ENCODE results near the gene TMEM63A. TPM values are rescaled to one million over a fixed set of nuclear protein-coding genes. Genes with fewer than 3 reads are reported as not detected.
A peak's percentile ranks its signal among the peaks of the same experiment; 100 is the strongest.

TMEM63A gene
- total and polyA plus RNA-seq, 2 of the 13 experiments (the other 11 are each of a cell fraction or from before 2014, with no cell fraction given): 23.9 to 53.3 TPM

DNA sequence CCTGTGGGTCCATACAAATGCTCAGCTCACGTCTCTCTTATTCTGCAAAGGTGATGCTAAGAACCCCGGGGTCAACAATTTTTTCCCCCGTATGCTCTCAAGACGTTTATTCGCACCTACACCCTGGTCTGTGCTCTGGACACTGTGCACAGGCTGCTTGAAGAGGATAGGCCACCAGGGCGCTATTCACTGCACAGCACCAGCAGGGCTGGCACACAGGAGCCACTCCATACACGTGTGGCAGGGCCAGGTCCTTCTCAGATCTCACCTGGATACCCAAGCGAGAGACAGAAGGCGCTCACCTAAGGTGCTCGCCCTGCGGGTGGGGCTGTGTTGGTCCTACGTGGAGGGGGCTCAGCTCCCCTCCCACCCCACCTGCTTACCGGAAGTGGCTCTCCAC, 16.7 kb downstream of the TMEM63A start:
- CTCF ChIA-PET (ENCODE audit: low intra/inter-chr PET ratio, low total read pairs): no interaction called here

More for the DNA sequence above, 16.7 kb downstream of the TMEM63A start:
- TF ChIP-seq, protein P1, sequence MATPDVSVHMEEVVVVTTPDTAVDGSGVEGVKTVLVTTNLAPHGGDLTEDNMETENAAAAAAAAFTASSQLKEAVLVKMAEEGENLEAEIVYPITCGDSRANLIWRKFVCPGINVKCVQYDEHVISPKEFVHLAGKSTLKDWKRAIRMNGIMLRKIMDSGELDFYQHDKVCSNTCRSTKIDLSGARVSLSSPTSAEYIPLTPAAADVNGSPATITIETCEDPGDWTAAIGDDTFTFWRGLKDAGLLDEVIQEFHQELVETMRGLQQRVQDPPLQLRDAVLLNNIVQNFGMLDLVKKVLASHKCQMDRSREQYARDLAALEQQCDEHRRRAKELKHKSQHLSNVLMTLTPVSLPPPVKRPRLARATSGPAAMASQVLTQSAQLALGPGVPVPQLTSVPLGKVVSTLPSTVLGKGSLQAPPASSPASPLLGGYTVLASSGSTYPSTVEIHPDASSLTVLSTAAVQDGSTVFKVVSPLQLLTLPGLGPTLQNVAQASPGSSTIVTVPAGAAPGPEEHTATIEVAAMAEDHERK (CRISPR knock-in tag; IDR thresholded peaks at IDR 0.05; ENCODE audit: low read depth): no peak
- TF ChIP-seq ZNF687 (CRISPR knock-in tag; IDR thresholded peaks at IDR 0.05) (no peak), XBP1 (CRISPR knock-in tag; IDR thresholded peaks at IDR 0.05) (no peak), ZNF724P (CRISPR knock-in tag; IDR thresholded peaks at IDR 0.05; ENCODE audit: borderline replicate concordance) (no peak), MYNN (CRISPR knock-in tag; IDR thresholded peaks at IDR 0.05; ENCODE audit: low read depth) (no peak), ZNF253 (CRISPR knock-in tag; IDR thresholded peaks at IDR 0.05; ENCODE audit: borderline replicate concordance) (no peak), NPAS2 (CRISPR knock-in tag; IDR thresholded peaks at IDR 0.05; ENCODE audit: borderline replicate concordance) (no peak), ZBTB4 (CRISPR knock-in tag; IDR thresholded peaks at IDR 0.05; ENCODE audit: borderline replicate concordance) (no peak), CCDC6 (CRISPR knock-in tag; IDR thresholded peaks at IDR 0.05) (no peak), JUND (CRISPR knock-in tag; IDR thresholded peaks at IDR 0.05) (no peak)
- Histone ChIP-seq H3K4me1 (ENCODE audit: insufficient read depth, low read length) (peaks cover 12% of the 10 kb centered on the region), H4K20me1 (ENCODE audit: insufficient read depth, low read length) (no peaks in the 10 kb centered on the region), H3K36me3 (replicated peaks in 1 of 2; ENCODE audit: control insufficient read depth in 1 of 2, insufficient read depth in 2 of 2, low read length in 2 of 2) (peaks cover 25 to 77% of the 10 kb centered on the region in 2 experiments; a peak in 4 of 5 replicates), H3K4me3 (replicated peaks in 1 of 3; ENCODE audit: insufficient read depth in 1 of 3, low read depth in 2 of 3, low read length in 3 of 3) (no peak overlapping the region), H3K4me2 (ENCODE audit: low read depth, low read length) (no peak overlapping the region), H3K79me2 (ENCODE audit: insufficient read depth, low read length) (no peaks in the 10 kb centered on the region), H3K27me3 (ENCODE audit: control insufficient read depth in 1 of 2, insufficient read depth in 2 of 2, low read length in 2 of 2) (no peaks in the 10 kb centered on the region), H3K27ac (ENCODE audit: extremely low read length, insufficient read depth, low read length) (no peak overlapping the region), H3K9ac (ENCODE audit: insufficient read depth, low read depth, low read length) (no peak overlapping the region), H2AFZ (ENCODE audit: low read length) (no peak overlapping the region), H3K9me3 (ENCODE audit: low read length) (no peaks in the 10 kb centered on the region)
- intact Hi-C loops (cut with micrococcal nuclease; ENCODE audit: unreplicated experiment) (no loop called here), in situ Hi-C loops (cut with HindIII; ENCODE audit: extremely low pct_ligation_motif_present, low pct_unique_long_range_greater_than_20kb) (no loop called here)
- POLR2A ChIA-PET: no interaction called here
- FAIRE-seq (no peak), ATAC-seq (peak; percentile 50), DNase-seq (ENCODE audit: low spot score) (no peak)
- 93% methylated on average over 8 of the region's 13 CpGs for WGBS (ENCODE audit: low lambda C conversion rate)
- no TSS peak for BruUV-seq (replicated peaks)

Data from HepG2 (cell line).